ENCODE data around the gene IFNA8. TPM values are rescaled to one million over a fixed set of nuclear protein-coding genes. Genes with fewer than 3 reads are reported as not detected.
"Not testable (repeated sequence)": the region's sequence is repeated elsewhere in the genome, so short reads cannot be mapped to it uniquely, and the experiment has no call there.

Gene IFNA8
- not detected for total RNA-seq
- long read RNA-seq: 0 reads

DNA sequence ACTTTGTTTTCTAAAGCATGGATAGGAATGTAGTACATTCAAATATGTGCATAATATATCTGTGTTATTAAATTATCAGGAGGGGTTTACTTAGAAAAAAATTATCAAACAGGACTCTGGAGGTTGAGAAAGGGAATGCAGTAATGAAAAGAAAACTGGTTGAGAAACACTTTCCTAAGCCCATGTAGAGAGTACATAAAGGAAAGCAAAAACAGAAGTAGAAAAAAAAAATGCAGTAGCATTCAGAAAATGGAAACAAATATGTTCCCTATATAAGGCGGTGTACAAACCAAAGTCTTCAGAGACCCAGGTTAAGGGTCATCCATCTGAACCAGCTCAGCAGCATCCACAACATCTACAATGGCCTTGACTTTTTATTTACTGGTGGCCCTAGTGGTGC, at the start of gene IFNA8:
IFNA8 (plus strand) TSS at position 301 of the 400 bp plus-strand sequence; CDS start at position 361, 60 bp downstream.
- ATAC-seq: no peak
- intact Hi-C loops (cut with DNase I): no loop called here

DNA sequence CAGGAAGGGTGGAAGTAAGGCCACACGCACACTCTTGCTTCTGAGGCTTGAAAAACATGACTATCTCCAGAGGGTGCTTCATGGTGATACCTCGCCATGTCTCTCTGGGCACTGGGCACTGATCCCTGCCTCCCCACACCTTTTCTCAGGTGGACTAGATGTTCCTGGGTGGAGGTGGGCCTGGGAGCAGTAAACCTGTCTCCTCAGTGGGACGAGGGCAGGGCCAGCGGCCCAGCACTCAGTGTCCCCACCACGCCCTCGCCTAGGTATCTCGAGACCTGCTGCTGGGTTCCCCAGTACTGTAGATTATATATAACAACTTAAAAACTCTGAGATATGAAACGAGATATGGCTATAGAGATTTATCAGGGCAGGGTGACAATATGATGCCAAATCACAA, 46.6 kb upstream of the IFNA8 start:
- ATAC-seq (no peak), DNase-seq (no peak)
- intact Hi-C loops (cut with DNase I): no loop called here

More for the DNA sequence above, at the start of gene IFNA8:
- no peak for DNase-seq

DNA sequence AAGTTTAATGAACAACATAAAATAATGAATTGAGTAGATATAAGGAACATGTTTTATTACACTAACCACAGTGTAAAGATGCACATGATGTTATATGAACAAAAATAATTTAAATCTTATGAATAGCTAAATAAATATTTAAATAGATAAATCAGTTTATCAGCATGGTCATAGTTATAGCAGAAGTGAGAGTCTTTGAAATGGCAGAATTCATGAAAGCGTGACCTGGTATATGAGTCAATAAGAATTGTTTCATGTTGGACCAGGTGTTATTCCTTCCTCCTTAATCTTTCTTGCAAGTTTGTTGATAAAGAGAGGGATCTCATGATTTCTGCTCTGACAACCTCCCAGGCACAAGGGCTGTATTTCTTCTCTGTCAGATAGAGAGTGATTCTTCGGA, 41.7 kb upstream of the IFNA8 start:
- ATAC-seq; DNase-seq; intact Hi-C loops (cut with DNase I): not testable (repeated sequence)

- DNase-seq (no peak), ATAC-seq (no peak)
- intact Hi-C loops (cut with DNase I): no loop called here
These were observed 41.0 kb upstream of the IFNA8 start, which contains the start of gene IFNA13 for GRCh38 chr9:21367957-21368356. Gene IFNA13, minus strand, starts transcription at chr9:21368057. Its CDS starts 47 bp downstream, at chr9:21368010.

- intact Hi-C loops (cut with DNase I); DNase-seq; ATAC-seq: not testable (repeated sequence)
These were observed 37.5 kb upstream of the IFNA8 start for GRCh38 chr9:21371467-21371866.

GRCh38 chr9:21381448-21382339, 27.2 kb upstream of the IFNA8 start:
- ATAC-seq: no peak
- DNase-seq: no peak
- intact Hi-C loops (cut with DNase I): no loop called here

- ATAC-seq (no peak), DNase-seq (no peak)
- intact Hi-C loops (cut with DNase I): no loop called here
These were observed 25.3 kb upstream of the IFNA8 start for GRCh38 chr9:21383627-21384026.

- intact Hi-C loops (cut with DNase I): no loop called here
- no peak for ATAC-seq
- no peak for DNase-seq
These were observed 23.7 kb upstream of the IFNA8 start, which contains the start of gene IFNA2 for GRCh38 chr9:21385131-21385670. Gene IFNA2, minus strand, starts transcription at chr9:21385398. Its CDS starts 69 bp downstream, at chr9:21385329.

DNA sequence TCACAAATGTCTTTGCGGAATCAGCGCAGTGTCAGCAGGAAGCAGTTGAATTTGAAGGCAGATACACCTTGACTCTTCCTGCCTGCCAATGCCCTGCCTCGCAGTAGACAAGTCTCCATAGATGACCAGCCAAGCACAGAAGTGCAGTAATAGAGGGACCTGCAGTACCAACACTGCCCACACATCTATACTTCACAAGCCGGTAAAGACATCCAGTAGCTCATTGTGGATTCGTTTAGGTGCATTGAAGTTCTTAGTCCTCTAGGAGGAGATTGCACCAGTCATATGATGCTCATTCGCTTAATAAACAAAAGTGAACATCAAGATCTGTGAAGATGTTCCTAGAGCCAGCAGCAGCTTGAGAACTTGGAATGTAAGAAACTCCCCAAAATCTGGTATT, 16.6 kb upstream of the IFNA8 start:
- no peak for DNase-seq
- intact Hi-C loops (cut with DNase I): loop anchor here (5.0 to 10.0 kb wide), 2 partner anchors 55 to 57 kb away; partner anchors contain the start of gene KLHL9 (in 2 of the 2)
- ATAC-seq: no peak

GRCh38 chr9:21395778-21396717, 12.9 kb upstream of the IFNA8 start:
- intact Hi-C loops (cut with DNase I): loop anchor here (2.0 to 10.0 kb wide), 2 partner anchors 61 to 69 kb away; partner anchors contain the start of gene KLHL9 (in 1 of the 2)
- DNase-seq: peak; percentile 61
- peak; percentile 65 to 72 for ATAC-seq

- intact Hi-C loops (cut with DNase I): loop anchor here in 1 of 2 donors (10.0 kb wide), 1 partner anchor 64 kb away; the partner anchor contains the start of gene KLHL9
- ATAC-seq (no peak), DNase-seq (no peak)
These were observed 9.9 kb upstream of the IFNA8 start for GRCh38 chr9:21398955-21399489.

GRCh38 chr9:21399956-21400355, 9.0 kb upstream of the IFNA8 start:
- ATAC-seq: no peak
- no peak for DNase-seq
- intact Hi-C loops (cut with DNase I): loop anchor here in 1 of 2 donors (10.0 kb wide), 1 partner anchor 65 kb away; the partner anchor contains the start of gene KLHL9

- intact Hi-C loops (cut with DNase I): no loop called here
- ATAC-seq (peak in 1 of 2 donors; percentile 29), DNase-seq (no peak)
These were observed 6.3 kb upstream of the IFNA8 start for GRCh38 chr9:21402386-21403251.

DNA sequence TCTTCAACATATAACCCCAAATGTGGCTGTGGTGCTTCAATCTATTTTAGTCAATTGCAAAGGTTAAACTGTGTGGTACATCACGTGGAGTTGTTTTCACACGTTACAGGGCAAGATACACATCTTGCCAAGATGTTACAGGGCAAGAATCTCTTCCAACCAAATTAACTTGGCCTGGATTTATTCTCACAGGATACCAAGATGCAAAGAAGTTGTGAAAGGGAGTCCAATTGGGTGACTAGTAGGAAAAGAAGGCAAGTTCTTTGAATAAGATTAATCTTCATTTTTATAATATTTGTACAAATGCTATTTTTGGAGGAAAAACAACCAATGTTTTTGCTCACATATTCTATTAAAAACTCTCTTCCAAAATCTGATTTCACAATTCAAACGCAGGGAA, 4.8 kb upstream of the IFNA8 start:
- intact Hi-C loops (cut with DNase I): no loop called here
- ATAC-seq (no peak), DNase-seq (no peak)

DNA sequence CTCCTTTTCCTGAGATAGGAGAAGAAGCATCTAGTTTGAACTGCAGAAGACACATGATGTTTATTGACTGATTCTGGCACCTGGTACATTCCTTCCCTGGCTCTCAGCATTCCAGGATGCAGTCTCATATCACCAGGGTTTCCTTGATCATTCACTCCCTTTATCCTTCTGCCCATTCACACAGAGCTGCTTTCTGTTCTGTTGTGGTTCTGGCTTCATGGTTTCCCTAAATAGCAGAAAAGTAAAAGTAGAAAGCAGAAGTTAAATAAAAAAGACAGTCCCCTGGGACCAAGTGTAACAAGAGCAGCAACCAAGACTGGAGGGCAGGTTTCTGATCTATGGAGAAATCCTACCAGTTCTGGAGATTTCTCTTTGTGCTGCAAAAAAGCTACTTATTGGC, 3.2 kb downstream of the IFNA8 start:
- intact Hi-C loops (cut with DNase I): no loop called here
- DNase-seq (no peak), ATAC-seq (no peak)

DNA sequence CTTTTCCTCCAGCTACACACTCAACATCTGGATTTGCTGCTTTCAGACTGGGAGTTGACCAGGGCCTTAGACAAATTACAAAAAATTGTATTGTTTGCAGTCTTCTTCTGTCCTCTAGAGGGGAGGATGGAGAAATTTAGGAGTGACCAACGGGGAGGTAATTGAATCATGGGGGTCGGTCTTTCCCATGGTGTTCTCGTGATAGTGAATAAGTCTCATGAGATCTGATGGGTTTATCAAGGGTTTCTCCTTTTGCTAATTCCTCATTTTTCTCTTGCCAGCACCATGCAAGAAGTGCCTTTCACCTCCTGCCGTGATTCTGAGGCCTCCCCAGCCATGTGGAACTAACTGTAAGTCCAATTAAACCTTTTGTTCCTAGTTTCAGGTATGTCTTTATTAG, 4.2 kb downstream of the IFNA8 start:
- DNase-seq: no peak
- intact Hi-C loops (cut with DNase I): no loop called here

GRCh38 chr9:21413624-21414023, 4.7 kb downstream of the IFNA8 start:
- DNase-seq (no peak), ATAC-seq (no peak)
- intact Hi-C loops (cut with DNase I): no loop called here

More for the DNA sequence above, 4.2 kb downstream of the IFNA8 start:
- no peak for ATAC-seq

Measured in left cardiac atrium (tissue), 4 donors.